Uterus (tissue), 2 donors: ENCODE data around the gene SLC35A2.

Experiments used
- CTCF ChIP-seq, 4 experiments: fragments of 200-600 bp in 2 of 4; fragments of 450-650 bp in 2 of 4; sonication (generic) in 2 of 4; IDR thresholded peaks; one replicate each; pipeline ENCODE4 v1.5.1; 2016 to 2019; ENCODE audit warnings: antibody characterized with exemption in 4 of 4, mild to moderate bottlenecking in 2 of 4, moderate library complexity in 1 of 4
- POLR2A ChIP-seq, 2 donors: fragments of 450-650 bp; IDR thresholded peaks; one replicate each; pipeline ENCODE4 v1.6.1; 2016; ENCODE audit warnings: antibody characterized with exemption in 2 of 2, mild to moderate bottlenecking in 1 of 2, moderate library complexity in 1 of 2

DNA sequence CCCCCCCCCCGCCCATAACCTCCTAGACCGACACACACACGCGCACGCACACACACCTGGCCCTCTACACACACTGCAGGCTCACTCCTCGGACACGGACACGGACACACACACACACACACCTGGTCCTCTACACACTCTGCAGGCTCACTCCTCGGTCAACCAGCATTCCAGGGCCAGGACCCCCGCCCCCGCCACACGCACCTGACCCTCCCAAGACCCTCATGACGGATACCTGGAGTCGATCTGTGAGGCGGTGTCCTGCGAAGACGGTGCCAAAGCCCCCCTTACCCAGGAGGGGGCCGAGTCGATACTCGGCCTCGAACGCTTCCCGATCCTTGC, 6.8 kb upstream of the SLC35A2 start:
- TF ChIP-seq CTCF (IDR thresholded peaks at IDR 0.05) (no peak), POLR2A (IDR thresholded peaks at IDR 0.05) (no peak)
